HG03520 (cell line): ENCODE data around the gene PFDN1.

Experiments used
- ATAC-seq: cut with Tn5 transposase; IDR thresholded peaks from one replicate; pipeline ENCODE4 v1.9.1; 2021; ENCODE audit warnings: mild to moderate bottlenecking, moderate library complexity; ENCODE audit not compliant: unreplicated experiment

The PFDN1 gene

GRCh38 chr5:140329739-140330481 is 27.0 kb upstream of the PFDN1 start:
- no peak for ATAC-seq

- no peak for ATAC-seq
Measured at GRCh38 chr5:140328036-140328764, 25.3 kb upstream of the PFDN1 start.

GRCh38 chr5:140327589-140327988 is 24.7 kb upstream of the PFDN1 start:
- ATAC-seq, result no peak

- no peak for ATAC-seq
Measured at GRCh38 chr5:140325486-140325885, 22.6 kb upstream of the PFDN1 start.

- ATAC-seq, result no peak
Measured at GRCh38 chr5:140324617-140325241, 21.8 kb upstream of the PFDN1 start.

GRCh38 chr5:140324041-140324600 is 21.2 kb upstream of the PFDN1 start:
- ATAC-seq, result no peak

GRCh38 chr5:140322751-140323731 is 20.1 kb upstream of the PFDN1 start:
- no peak for ATAC-seq

DNA sequence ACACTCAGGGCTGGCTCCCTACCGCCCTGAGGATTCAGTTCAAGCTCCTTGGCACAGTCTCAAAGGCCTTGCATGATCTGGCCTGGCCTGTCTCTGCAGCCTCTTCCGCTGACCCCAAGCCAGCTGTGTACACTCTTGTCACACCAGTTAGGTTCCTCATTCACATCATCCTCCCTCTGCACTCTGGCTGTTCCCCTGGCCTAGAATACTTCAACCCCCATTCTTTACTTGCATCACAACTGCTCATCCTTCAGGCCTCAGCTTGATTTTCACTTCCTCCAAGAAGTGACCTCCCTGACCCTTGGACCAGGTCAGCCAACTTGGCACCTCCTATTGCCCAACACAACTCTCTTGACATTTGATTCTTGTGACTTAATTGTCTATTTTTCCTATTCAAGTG is 18.9 kb upstream of the PFDN1 start:
- ATAC-seq, result no peak

GRCh38 chr5:140319833-140320232 is 16.9 kb upstream of the PFDN1 start:
- ATAC-seq, result no peak

GRCh38 chr5:140318792-140319191 is 15.9 kb upstream of the PFDN1 start:
- no peak for ATAC-seq

DNA sequence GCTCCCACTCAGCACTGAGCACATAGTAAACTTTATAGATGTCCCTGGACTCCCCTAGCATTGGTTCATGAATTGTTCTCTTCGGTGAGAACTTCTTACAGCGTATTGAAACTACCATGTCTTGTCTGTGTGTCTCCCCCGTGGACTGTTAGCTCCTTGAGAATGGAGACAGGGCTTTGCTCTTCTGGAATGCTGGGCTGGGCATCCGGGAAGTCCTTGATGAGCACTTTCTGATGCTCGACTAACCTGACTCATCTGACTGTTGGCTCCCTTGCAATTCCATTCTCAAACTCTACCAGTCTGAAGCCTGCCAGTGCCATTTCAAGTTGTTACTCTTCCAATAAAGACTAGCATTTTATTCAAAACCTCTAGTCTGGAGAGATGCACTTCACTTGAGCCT is 15.0 kb upstream of the PFDN1 start:
- no peak for ATAC-seq

GRCh38 chr5:140312791-140313189 is 9.9 kb upstream of the PFDN1 start:
- no peak for ATAC-seq

- ATAC-seq, result no peak
Measured at GRCh38 chr5:140312067-140312790, 9.3 kb upstream of the PFDN1 start.

GRCh38 chr5:140311011-140311467 is 8.1 kb upstream of the PFDN1 start:
- no peak for ATAC-seq

- ATAC-seq, result no peak
Measured at GRCh38 chr5:140310434-140310833, 7.5 kb upstream of the PFDN1 start.

DNA sequence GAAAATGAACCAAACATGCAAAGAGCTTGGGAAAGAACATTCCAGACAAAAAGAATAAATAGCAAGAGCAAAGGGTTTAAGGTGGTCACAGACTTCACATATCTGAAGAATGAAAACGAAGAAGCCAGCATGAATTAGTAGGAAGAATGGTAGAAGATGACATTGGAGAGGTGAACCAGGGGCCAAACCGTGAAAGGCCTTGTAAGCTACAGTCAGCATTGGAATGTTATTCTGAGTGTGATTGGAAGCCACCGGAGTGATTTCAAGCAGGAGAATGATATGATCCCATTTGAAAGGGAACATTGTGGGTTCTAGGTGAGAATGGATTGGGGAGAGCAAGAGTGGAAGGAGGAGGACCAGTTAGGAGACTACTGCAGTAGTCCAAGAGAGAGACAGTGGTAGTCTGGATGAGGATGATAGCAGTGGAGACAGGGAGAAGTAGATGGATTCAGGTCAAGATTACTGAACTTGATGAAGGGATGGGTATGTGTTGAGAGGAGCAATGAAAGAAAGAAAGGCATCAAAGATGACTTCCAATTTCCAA is 6.9 kb upstream of the PFDN1 start:
- no peak for ATAC-seq

GRCh38 chr5:140305471-140305870 is 2.6 kb upstream of the PFDN1 start:
- ATAC-seq, result no peak

- no peak for ATAC-seq
Measured at GRCh38 chr5:140303966-140304365, 1.1 kb upstream of the PFDN1 start.

DNA sequence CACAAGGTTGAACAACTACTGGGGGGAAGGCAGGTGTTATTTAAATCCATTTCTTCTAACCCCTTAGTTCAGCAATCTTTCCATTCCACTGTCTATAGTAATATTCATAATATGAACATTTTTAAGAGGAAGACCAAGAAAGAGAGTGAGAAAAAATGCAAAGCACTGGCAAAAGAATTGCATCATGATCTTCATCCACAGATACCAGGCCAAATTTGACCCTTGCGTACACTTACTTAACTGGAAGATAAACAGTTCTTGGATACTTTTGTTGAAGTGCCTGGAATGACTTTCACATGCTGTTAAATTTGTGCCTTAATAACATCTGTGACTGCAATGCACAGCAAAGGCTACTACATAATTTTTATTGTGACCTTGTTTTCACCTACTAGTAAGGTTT is 1.8 kb downstream of the PFDN1 start:
- ATAC-seq, result no peak
